GM10266 (cell line): ENCODE measurements around the gene ZNF488.

Experiments used
- DNase-seq: peaks from one replicate; pipeline ENCODE4 v3.0.0; 2012; ENCODE audit errors: extremely low spot score
- TF ChIP-seq, protein P1 (sequence below): IDR thresholded peaks from 2 replicates; pipeline ENCODE4 v1.5.1; 2012; ENCODE audit warnings: mild to moderate bottlenecking, low read depth; ENCODE audit not compliant: control insufficient read depth, insufficient read depth; ENCODE audit errors: missing control alignments

The ZNF488 gene

DNA sequence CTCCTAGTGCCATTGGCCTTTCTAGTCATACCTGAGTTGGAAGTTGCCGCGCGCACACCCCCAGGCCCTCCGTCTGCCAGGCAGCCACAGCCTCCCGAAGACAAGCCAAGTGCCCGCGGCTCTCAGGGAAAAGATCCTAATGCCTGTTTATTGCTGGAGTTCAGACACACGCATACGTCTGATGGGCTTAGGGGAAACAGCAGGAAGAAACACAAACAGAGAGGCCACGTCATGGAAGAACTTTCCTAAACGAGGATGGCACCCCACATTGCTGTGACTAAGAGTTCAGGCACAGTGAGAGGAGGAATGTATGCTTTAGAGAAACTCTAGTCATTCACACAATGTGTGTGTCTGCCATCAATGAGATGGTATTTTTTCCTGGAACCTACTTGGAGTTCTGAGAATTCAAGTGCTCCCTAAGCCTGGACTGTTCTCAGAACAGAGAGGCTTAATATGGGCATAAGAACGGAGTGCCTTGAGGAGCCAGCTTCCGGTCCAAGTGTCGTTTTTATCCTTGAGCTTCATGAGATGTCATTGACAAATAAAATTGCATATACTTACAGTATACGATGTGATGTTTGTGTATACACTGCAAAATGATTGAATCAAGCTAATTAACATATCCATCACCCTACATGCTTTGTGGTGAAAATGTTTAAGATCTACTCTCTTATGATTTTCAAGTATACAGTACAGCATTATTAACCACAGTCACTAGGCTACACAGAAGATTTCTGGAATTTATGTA is 47.5 kb downstream of the ZNF488 start:
- TF ChIP-seq, protein P1, sequence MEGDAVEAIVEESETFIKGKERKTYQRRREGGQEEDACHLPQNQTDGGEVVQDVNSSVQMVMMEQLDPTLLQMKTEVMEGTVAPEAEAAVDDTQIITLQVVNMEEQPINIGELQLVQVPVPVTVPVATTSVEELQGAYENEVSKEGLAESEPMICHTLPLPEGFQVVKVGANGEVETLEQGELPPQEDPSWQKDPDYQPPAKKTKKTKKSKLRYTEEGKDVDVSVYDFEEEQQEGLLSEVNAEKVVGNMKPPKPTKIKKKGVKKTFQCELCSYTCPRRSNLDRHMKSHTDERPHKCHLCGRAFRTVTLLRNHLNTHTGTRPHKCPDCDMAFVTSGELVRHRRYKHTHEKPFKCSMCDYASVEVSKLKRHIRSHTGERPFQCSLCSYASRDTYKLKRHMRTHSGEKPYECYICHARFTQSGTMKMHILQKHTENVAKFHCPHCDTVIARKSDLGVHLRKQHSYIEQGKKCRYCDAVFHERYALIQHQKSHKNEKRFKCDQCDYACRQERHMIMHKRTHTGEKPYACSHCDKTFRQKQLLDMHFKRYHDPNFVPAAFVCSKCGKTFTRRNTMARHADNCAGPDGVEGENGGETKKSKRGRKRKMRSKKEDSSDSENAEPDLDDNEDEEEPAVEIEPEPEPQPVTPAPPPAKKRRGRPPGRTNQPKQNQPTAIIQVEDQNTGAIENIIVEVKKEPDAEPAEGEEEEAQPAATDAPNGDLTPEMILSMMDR = no peak
- DNase-seq = no peak

DNA sequence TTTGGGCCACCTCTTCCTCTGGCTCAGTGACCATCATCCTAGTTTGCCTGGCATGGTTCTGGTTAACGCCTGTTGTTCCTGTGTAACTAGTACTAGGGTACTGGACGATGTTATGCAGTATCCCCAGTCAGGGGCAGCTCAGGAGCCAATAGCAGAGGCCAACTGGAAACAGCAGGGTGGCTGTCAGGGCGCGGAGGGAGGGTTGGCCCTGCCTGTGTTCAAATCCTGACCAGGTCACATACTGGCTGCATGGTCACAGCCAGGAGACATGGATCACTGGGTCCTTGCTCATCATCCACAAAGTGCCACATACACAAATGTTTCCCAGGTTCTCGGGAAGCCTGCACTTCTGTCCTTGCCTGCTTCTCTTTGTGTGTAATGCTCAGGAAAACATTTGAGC is 48.2 kb downstream of the ZNF488 start:
- TF ChIP-seq, protein P1 = no peak
- no peak for DNase-seq

DNA sequence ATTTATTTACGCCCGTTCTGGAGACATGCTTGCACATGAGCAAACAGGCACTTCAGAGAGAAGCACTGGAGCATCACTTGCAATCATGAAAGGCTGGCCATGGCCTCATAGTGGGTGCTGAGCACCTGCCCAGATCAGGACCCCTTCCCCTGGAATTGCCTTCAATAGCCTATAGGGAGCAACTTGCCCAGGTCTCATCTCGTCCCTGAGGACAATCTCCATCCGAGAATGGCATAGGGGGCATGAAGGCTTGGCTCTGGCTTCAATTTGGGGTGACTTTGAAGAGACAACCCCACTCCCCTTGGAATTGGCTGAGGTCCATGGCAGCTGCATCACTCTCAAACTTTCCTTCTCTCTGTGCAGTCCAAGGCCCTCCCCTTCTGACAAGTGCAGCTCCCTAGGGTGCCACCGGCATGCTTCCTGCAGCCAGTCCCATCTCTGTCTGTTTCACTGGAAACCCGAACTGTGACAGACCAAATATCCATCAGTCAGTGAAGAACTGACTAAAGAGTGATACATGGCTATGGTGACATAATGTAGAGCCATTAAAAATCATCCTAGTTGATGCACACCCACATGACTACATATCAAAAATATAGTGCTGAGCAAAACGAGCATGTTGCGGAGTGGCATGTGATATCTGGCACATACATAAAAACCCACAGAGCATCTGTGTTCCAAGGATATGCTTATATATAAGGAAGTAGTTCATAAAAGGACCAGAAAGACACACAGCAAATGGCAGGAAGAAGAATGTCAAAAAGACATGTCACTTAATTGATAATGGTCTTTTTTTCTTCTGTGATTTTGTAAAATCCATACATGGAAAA is 49.4 kb downstream of the ZNF488 start:
- TF ChIP-seq, protein P1 = no peak
- no peak for DNase-seq

DNA sequence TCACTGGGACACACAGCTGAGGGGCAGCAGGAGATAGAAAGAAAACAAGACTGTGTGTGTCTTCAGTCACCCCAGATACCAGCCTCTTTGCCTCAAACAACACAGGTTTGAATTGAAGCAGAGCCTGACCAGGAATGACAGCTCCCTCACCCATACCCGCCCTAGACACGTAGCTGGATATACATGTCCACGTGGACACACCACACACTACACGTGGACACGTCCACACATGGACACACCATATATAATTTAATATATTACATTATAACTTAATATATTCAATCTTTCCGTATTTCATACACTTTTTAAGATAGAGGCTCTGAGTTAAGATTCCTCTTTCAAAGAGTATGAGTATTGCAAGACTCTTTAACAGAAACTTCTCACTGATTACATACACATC is 50.6 kb downstream of the ZNF488 start:
- TF ChIP-seq, protein P1 = no peak
- DNase-seq = no peak

DNA sequence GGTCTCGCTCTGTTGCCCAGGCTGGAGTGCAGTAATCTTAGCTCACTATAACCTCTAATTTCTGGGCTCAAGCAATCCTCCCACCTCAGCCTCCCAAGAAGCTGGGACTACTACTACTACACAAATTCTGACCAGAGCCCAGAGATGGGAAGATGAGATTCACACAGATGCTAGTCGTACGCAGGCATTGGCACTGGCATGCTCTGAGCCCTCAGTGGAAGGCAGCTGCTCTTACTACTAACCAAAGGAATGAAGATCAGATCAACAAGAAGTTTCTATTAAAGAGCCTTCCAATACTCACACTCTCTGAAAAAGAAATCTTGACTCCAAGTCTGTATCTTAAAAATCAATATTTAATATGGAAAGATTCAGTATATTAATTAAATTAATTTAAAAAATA is 51.1 kb downstream of the ZNF488 start:
- TF ChIP-seq, protein P1 = no peak
- no peak for DNase-seq

DNA sequence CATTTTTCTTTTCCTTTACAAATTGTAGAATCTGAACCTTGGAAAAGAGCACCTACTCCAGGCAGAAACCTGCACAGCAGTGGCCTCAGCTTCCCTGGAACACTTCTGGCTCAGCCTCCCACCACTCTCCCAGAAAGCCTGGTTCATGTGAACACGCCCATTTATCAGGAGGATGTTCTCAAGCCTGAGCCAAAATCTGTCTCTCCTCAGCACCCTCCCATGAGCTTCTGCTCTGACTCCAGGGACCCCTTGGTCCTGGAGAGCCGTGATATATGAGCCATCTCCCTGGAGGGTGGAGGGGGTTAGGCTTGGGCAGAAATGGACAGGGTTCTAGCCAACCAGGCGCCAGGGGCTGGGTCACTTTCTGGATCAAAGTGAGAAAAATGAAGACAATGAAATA is 51.7 kb downstream of the ZNF488 start:
- no peak for DNase-seq
- TF ChIP-seq, protein P1 = no peak

DNA sequence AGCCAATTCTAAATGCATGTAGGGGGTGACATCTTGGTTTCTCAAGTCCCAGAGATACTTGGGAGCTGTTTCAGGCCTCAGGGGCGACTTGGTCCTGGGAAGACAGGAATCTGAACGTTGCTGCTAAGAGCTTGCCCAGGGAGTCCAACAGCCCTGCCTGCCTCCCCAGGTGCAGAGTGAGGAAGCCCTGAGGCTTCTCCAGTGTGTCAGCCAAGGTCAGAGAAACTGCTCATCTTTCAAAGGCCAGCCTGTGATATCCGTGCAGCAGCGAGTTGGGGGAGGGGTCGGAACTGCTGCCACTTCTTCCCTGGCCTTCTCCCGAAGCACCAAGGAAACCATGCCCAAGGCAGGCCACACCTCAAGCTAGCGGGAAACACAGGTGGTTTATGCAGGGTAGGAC is 52.1 kb downstream of the ZNF488 start:
- no peak for DNase-seq

More for the DNA sequence above, 52.1 kb downstream of the ZNF488 start:
- TF ChIP-seq, protein P1 = no peak
